NCI-H526 treated with DMSO at 0.1 percent for 48 hours (cell line): ENCODE data around the gene ITGA2.
"Not testable (repeated sequence)": the region's sequence is repeated elsewhere in the genome, so short reads cannot be mapped to it uniquely, and the experiment has no call there.

Experiments
- DNase-seq: peaks from one replicate; lab custom pipeline; 2025; lab: John Stamatoyannopoulos, UW

ITGA2 gene

DNA sequence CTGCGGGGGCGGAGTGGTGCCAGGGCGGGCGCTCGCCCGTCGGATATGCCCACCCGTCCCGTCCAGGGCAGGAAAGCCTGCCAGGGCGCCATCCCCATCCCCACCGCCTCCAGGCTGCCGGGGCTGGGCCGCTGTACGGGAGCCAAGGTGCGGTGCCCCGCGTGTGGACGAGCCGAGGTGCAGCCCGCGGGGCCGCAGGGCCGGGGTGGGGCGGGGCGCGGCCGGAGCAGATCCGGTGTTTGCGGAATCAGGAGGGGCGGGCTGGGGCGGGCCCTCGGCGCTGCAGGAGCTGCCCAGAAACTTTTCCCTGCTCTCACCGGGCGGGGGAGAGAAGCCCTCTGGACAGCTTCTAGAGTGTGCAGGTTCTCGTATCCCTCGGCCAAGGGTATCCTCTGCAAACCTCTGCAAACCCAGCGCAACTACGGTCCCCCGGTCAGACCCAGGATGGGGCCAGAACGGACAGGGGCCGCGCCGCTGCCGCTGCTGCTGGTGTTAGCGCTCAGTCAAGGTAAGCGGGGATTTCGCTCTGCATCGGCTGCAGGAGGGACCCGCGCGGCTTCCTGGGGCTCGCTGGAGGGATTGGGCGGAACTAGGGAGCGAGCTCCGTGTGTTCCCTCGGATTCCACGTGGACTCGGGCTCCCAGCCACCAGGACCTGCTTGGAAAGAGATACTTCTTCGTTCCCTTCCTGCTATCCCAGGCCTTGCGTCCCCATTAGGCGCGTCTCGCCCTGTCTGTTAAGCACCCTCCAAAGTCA is at the start of gene ITGA2:
ITGA2 (plus strand) TSS at position 328 of the 756 bp plus-strand sequence; CDS start at position 445, 117 bp downstream.
- peak; percentile 5 for DNase-seq

DNA sequence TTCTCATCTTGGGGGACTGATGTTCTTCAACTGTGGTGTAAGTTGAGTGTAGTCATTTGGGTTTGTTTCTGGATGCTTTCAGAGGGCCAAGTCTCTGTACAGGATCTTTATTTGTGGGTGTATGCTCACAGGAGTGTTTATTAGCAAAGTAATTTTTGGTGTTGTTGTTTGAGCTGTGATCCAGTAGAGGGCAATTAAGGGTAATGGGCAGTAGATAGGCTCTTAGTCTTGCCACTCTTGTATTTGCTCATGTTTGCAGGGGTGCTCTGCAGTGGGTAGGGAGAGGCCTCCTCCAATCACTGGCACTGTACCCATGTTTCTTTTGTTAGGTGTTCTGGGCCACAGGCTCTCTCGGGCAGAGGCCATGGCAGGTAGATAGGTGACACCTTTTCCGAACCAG is 45.9 kb upstream of the ITGA2 start:
- DNase-seq: no peak

DNA sequence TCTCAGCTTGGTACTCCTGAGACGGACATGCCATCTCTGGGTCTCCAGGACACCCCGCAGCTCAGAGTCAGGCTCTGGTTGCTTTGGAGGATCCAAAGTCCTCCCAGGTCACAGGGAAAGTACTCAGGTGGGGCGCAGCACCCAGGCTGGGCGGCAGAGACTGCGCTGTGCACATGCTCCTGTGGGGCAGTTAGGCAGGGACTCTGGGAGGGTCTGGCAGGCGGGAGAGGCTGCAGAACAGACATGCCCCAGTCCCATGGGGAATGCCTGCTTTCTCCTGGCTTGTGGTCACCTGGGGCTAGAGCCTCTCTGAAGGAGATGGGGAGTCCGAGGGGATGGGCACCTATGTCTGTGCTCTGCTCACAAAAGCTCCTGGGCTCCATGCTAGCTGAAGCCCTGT is 45.3 kb upstream of the ITGA2 start:
- DNase-seq: no peak

DNA sequence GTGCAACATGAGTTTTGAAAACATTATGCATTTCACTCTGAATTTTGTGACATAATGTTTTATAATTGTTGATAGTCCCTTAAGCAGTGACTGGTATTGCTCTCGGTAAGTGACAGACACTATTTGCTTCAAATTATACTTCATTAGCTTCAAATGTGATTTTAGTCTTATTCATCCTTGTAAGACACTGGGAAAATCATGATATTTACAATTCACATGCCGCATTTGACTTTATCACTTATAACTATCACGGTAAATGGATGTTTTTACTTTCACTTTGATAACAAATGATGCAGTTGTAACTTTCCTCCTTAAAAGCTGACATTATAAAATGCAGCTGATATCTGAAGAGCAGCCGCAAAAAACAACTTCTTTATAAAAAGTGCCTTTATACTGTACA is 44.1 kb upstream of the ITGA2 start:
- DNase-seq: no peak

DNA sequence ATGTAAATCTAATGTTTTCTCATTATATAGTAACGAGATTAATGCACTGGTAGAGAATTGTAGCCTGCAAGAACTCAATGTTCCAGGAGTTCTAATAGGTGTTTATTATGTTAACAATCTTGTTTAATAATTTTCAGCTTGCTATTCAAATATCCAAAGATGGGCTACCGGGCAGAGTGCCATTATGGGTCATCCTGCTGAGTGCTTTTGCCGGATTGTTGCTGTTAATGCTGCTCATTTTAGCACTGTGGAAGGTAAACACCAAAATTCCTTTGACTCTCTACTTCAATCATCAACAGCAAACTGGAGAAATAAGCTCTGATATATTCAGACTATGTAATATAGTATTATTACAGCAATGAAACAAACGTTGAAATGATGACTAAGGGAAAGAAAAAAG is 41.9 kb upstream of the ITGA2 start:
- DNase-seq: no peak

DNA sequence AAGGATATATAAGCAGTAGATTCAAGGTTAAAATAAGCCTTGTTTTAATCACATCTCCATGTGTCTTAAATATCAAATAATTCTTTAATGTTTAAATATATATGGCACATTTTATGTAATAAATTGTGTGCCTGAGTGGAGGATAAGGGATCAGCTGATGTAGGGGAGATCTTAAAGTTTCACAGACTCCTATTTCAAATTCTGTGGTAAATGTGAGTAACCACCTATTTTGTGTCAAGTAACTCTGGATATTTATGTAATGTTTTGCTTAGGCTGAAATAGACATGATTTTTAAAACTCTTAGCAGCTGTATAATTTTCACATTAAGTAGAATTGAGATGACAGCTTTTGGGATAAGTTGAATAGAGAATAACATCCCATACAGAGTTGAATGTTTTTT is 41.3 kb upstream of the ITGA2 start:
- DNase-seq: no peak

DNA sequence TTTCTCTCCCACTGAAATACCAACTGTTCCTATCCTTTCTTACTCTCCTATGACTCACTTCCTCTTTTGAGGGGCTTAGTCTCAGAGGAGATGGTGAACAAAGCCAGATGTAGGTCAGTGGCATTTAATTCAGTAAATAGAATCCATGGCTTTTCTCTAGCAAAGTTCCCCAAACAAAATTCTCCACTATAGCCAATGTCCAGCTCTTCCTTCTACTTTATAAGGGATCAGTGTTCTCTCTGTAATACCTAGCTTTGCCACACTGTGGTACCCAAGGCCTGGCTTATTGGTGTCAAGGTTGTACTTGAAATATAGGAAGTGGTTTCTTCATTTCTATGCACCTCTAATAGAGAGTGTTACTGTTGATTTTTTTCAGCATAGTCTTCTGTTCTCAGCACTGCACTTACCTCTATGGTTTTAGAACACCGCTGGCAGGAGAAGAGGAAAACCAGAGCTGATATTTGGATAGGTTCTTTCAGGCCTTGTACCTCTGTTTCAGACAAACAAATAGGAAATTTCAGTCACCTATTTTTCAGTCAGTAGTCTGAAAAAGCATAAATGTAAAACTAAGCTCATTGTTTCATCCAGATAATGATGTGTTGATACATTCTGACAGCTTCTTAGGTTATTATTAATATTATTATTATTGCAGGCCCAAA is 40.6 kb upstream of the ITGA2 start:
- DNase-seq: peak; percentile 25

DNA sequence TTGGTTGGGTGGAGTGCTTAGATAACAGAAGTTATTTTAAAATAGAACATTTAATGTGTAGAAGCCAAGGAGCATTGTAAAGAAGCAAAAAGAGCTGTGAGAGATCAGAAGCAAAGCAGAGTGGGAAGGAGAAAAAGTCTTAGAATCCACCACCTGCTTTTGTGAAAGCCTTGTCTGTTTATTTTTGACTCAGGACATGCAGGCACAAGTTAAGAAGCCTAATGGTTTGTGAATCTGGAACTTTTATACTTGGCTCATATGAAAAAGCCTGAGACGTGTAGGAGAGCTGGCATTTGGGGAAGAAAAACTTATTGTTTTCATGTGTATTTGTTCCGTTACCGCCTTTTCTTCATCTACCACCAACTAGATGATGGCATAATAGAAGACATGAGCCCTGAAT is 38.5 kb upstream of the ITGA2 start:
- no peak for DNase-seq

DNA sequence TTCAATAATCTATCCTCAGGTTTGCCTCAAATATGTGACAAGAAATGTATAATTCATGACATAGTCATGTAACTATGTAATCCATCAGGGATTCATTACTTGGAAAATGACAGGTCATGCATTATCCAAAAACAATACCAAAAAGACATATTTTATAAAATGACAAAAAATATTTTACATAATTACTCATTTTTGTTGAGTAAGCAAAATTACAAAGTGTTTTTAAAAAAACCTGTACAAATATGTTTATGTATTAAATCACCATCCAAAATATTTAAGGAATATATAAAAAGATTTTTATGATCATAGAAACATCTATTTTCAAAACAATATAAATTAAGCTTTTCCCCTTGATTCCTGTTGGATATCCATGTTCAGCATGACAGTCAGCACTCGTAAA is 36.7 kb upstream of the ITGA2 start:
- DNase-seq: no peak

DNA sequence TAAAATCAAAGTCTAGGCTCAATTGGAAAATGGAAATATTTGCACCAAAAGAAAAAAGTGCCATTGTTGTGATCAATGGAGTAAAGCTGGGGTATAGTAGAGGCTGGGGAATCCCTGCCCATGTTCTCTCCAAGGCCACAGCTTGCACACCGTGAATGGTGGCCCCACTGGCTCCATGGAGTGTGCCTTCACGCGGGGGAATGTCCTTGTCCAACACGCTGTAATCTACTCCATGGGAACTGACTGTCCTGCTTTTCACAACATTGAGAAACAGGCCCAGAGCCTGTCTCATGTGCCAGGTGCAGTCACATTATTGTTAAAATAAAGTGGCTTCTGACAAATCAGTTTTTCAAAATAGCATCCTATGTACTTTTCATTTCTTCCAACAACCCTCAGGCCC is 33.1 kb upstream of the ITGA2 start:
- no peak for DNase-seq

DNA sequence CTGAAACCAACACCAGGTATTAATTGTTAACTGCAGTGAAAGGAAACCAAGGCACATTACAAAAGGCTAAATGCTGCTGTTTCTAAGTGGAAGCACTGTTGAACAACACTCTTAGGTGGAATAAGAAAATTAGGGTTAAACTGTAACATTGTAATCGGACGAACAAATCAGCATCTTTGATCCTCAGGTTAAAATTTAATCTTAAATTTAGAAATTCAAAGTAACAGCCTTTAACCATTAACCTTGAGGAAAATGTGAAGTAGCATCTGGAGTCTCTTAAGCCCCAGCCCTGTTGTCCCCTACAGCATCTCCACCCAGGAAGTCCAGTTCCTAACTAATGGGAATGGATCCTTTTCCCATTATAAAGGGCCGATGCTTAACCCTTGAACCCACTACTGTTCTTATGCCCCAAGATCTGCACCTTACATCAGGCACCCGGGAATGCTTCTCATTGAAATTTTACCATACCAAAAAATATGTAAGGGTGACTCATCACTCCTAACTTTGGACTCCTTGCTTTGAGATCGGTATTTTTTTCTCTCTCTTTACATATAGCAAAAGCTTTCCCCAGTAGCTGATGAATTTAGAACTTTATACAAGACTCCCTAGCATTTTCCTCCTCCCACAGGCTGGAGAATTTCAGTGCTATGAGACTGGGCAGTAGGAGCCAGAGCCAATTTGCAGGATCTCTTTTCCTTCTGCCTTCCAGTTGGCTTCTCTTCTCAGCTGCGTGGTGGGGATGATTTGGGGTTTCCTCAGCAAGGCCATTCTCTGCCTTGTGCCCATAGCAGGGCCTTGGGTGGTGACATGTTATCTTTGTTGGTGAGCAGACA is 32.0 kb upstream of the ITGA2 start:
- DNase-seq: no peak

DNA sequence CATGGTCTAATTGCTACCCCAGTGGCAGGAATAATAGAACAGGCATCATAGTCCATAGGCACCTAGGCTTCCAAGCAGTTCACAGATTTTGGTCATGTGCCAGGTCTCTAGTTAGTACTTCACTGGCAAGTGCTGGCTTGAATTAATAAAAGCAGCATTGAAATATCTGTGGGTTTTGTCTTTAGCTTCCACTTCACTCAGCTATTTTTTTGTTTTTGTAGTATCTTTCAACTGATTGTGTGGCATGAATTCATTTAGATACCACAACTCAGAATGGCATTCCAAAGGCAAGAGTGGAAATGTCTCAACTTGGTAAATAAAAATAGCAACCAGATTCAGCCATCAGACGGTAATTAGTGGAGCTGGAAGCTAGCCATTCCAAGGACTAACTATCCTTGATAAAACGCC is 27.9 kb upstream of the ITGA2 start:
- DNase-seq: no peak

DNA sequence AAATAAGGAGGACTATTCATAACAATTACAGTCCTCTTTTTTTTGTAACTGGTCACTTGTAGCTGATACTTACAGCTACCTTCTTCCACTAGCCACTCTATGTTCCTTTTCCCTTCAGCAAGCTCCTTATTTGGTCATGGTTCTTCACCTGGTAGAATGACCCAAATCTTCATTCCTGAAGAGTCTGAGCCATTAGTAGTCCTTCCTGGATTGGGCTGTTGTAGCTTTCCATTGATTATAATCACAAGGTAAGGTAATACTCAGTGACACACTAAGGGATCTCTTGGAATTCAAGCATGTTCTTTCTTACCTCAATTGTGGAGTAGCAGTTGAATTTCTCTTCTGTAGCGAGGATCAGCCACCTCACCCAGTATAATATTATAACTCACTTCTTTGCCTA is 25.5 kb upstream of the ITGA2 start:
- DNase-seq: no peak

DNA sequence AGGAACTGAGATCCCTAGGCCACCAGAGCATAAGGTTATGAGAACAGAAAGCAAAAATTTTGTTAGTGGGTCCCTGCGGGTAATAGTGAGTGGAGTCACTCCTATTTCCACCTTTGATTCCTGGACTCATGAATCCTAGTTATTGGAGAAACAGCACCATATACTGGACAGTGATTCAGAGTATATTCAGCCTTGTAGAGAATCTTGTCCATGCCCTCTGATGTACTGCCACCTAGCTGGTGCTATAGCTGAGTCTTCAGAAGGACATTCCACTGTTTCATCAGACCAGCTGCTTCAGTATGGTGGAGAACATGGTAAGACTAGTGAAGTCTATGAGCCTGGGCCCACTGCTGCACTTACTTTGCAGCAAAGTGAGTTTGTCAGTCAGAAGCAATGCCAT is 25.0 kb upstream of the ITGA2 start:
- no peak for DNase-seq

DNA sequence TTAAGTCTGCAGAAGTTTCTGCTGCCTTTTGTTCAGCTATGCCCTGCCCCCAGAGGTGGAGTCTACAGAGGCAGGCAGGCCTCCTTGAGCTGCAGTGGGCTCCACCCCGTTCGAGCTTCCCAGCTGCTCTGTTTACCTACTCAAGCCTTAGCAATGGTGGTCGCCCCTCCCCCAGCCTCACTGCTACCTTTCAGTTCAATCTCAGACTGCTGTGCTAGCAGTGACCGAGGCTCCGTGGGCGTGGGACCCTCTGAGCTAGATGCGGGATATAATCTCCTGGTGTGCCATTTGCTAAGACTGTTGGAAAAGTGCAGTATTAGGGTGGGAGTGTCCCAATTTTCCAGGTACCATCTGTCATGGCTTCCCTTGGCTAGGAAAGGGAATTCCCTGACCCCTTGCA is 13.0 kb upstream of the ITGA2 start:
- not testable (repeated sequence) for DNase-seq

DNA sequence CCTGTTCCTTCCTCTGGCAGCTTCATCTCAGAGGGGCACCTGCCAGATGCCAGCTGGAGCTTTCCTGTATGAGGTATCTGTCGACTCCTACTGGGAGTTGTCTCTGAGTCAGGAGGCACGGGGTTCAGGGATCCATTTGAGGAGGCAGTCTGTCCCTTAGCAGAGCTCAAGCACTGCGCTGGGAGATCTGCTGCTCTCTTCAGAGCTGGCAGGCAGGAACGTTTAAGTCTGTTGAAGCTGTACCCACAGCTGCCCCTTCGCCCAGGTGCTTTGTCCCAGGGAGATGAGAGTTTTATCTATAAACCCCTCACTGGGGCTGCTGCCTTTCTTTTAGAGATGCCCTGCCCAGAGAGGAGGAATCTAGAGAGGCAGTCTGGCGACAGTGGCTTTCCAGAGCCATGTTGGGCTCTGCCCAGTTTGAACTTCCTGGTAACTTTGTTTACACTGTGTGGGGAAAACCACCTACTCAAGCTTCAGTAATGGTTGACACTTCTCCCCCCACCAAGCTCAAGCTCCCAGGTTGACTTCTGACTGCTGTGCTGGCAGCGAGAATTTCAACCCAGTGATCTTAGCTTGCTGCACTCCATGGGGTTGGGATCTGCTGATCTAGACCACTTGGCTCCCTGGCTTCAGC is 11.8 kb upstream of the ITGA2 start:
- no peak for DNase-seq

DNA sequence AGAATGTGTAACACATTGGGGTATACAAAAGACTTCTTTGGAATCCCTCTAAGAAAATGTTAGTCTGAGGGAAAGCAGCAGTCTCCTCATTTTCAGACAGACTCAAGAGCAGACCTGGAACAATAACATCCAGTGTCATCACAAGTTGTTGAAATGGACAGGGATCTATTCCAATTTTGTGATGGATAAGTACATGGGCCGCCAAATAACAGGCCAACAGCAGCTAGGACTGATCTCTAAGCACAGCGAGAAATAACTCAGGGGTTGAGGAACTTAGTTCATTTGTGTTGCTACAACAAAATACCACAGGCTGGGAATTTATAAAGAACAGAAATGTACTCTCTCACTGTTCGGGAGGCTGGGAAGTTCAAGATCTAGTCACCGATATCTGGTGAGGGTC is 7.6 kb upstream of the ITGA2 start:
- DNase-seq: no peak

DNA sequence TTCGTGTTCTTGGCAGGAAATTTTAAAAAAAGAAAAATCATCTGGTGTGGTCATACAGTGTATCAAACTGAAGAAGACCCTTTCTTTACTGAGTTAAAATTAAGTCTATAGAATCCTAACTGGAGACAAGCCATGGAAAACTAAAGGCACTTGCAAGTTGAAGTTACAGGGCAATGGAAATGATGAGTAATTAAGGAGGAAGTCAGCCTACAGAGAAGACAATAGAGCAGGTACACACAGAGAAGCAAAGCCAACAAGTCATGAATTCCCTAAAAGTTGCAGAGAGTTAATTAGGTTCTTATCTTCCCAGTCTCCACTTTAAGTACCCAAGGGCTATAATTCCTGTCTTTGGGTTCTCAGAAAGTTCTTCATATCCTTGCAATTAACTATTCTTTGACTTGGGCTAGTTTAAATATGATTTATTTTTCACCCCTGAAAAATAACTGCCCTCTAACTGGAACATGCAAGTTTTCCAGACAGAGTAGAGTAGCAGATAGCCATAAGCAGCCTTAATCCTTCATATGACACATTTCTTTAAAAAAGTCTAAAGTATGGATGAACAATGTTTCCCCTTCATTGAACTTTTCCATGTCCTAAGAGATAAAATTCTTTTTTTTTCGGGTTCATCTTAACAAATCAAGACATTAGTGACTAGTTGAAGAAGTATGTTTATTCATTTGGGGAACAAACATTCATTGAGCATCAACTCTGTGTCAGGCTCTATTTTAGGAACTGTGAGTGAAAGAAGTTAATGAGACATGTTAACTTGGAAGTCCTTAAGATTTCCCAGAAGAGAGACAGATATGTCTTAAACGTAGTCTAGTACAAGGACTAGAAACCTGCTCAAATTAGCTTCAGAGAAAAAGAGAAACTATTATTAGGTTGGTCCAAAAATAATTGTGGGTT is 5.2 kb upstream of the ITGA2 start:
- no peak for DNase-seq

DNA sequence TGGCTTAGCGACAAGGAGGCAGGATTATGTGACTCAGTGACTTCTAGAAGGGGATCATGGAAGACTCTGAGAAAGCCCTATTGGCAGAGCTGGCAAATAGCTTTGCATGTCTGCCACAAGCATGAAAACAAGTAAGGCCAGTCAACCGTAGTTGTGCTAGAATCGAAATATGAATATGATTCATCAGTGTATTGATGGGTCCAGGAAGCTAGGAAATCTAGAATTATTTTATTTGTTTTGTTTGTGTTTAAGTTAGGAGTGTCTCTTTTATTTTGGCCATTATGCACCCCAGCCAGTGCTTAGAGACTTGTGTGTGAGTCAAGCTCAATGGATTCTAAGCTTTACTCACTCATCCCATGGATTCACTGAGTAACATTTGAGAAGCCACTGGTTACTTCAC is 3.8 kb upstream of the ITGA2 start:
- no peak for DNase-seq

DNA sequence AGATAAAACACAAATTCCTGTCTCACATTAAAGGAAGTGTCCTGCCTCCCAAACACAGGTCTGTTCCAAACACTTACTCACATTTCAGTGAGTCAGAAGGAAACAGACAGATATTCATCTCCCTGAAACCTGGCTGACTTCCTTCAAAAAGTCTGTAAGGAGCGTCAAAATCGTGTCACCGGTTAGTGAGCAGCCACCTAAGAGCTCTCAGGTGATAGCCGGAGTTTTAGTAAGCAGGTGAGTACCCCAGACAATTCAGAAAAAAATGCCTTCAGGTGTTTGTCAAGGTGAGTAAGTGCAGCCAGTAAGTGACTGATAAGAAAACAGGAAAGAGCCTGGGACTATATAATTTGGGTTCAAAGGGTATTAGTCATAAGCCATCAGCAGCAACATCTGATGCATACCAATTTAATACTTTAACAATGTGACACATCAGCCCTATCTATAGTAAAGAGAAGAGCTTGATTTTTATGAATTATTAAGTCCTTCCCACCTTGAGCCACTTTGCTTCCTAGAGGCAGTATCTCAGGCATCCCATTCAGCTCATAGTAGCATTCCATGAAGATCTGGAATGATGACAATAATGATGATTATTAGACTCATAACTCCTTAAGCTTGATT is 1.3 kb upstream of the ITGA2 start:
- DNase-seq: no peak
